ENCODE results near the gene ARPP21.

- TF ChIP-seq CTCF (IDR thresholded peaks at IDR 0.05) (no peak), POLR2A (IDR thresholded peaks at IDR 0.05) (no peak)
Observed at GRCh38 chr3:35772381-35773015, 133.2 kb downstream of the ARPP21 start.

All from esophagus squamous epithelium (tissue), 4 donors.